A673 (cell line): ENCODE measurements around the gene PTPN12. TPM values are rescaled to one million over a fixed set of nuclear protein-coding genes. Genes with fewer than 3 reads are reported as not detected.

Experiments used
- BruUV-seq: library from RNA; stranded (reverse); fragments of 400-500 nt; replicated peaks from 2 replicates; lab custom pipeline; 2021; lab: Mats Ljungman, UMichigan
- CTCF ChIA-PET: fragments of 300-600 bp; sonication (Branson Sonifier 250); formaldehyde crosslinking; loops from one replicate; lab custom pipeline; 2022; ENCODE audit warnings: antibody characterized with exemption; lab: Charles Lee
- POLR2A ChIA-PET: fragments of 300-600 bp; sonication (Branson Sonifier 250); formaldehyde crosslinking; loops from one replicate; lab custom pipeline; 2022; ENCODE audit warnings: antibody characterized with exemption; ENCODE audit not compliant: low non-redundant PET; lab: Charles Lee
- DNase-seq: peaks from one replicate; pipeline ENCODE4 v3.0.0-alpha.2; 2015; ENCODE audit warnings: low spot score
- H3K27ac ChIP-seq: fragments of 200-600 bp; sonication (generic); 2 replicates; pipeline ENCODE4 v1.5.1; 2016; ENCODE audit warnings: mixed run types, low read depth, mild to moderate bottlenecking, mixed read lengths, antibody characterized with exemption, low read length; ENCODE audit not compliant: poor library complexity, severe bottlenecking
- H3K27me3 ChIP-seq: fragments of 200-600 bp; sonication (generic); replicated peaks from 2 replicates; pipeline ENCODE4 v1.6.1; 2017; ENCODE audit warnings: mixed run types, low read depth, mild to moderate bottlenecking, mixed read lengths, antibody characterized with exemption, low read length; ENCODE audit not compliant: insufficient read depth, poor library complexity
- H3K36me3 ChIP-seq: fragments of 200-600 bp; sonication (generic); 2 replicates; pipeline ENCODE4 v1.6.1; 2016; ENCODE audit warnings: mixed run types, mild to moderate bottlenecking, mixed read lengths, antibody characterized with exemption, low read length; ENCODE audit not compliant: insufficient read depth, poor library complexity, severe bottlenecking
- H3K4me1 ChIP-seq: fragments of 200-600 bp; sonication (generic); 2 replicates; pipeline ENCODE4 v1.6.1; 2017; ENCODE audit warnings: mixed run types, mild to moderate bottlenecking, mixed read lengths, antibody characterized with exemption, low read length; ENCODE audit not compliant: insufficient read depth, poor library complexity, severe bottlenecking
- H3K4me3 ChIP-seq: fragments of 200-600 bp; sonication (generic); 2 replicates; pipeline ENCODE4 v1.5.1; 2016; ENCODE audit warnings: low read depth, mixed run types, mild to moderate bottlenecking, mixed read lengths, low read length; ENCODE audit not compliant: poor library complexity, severe bottlenecking
- H3K9me3 ChIP-seq: fragments of 200-600 bp; sonication (generic); 2 replicates; pipeline ENCODE4 v1.6.1; 2016; ENCODE audit warnings: mixed run types, low read depth, mild to moderate bottlenecking, mixed read lengths, antibody characterized with exemption, low read length; ENCODE audit not compliant: poor library complexity, severe bottlenecking
- CTCF ChIP-seq: fragments of 300-800, 200-600 bp; sonication (generic); conservative IDR thresholded peaks from 2 replicates; pipeline ENCODE4 v1.5.1; 2017; ENCODE audit warnings: low read depth, mild to moderate bottlenecking, antibody characterized with exemption, low read length, moderate library complexity, mixed read lengths
- EZH2 ChIP-seq: fragments of 200-600 bp; sonication (generic); IDR thresholded peaks from 2 replicates; pipeline ENCODE4 v1.6.1; 2017; ENCODE audit warnings: borderline replicate concordance, low read depth, mild to moderate bottlenecking, mixed read lengths, antibody characterized with exemption, low read length; ENCODE audit not compliant: poor library complexity, severe bottlenecking
- intact Hi-C: fragments of 100-400 bp; cut with micrococcal nuclease; formaldehyde crosslinking; loops from one replicate; pipeline ENCODE4 v1.10.0; 2022; ENCODE audit not compliant: unreplicated experiment
- total RNA-seq: library from RNA; stranded (reverse); gene quantifications from 2 replicates; pipeline ENCODE4 v1.2.3, GENCODE V29; 2021

The PTPN12 gene
- total RNA-seq, 1 experiment from 2014 or later: 63.3 TPM

DNA sequence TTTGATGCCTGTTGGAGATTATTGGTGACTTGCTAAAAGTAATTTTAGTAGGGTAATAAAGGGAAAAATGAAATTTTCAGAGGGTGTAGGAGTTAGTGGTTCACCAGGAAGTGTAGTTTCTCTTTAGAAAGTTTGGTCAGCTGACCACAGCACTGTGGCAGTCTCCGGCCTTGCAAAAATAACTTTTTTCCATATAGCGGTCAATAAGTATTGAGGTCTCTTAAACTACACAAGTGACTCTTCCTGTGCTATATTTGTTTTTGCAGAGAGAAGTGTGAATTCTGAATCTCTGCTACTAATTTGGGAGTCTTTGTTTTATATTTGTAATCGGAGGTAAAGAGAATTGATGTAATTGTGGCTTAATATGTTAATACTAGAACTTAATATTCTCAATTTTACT is 24.3 kb downstream of the PTPN12 start:
- DNase-seq: no peak
- no peak overlapping the region for H3K27ac ChIP-seq
- H3K9me3 ChIP-seq: no peaks in the 10 kb centered on the region
- ChIA-PET CTCF (no interaction called here), POLR2A (no interaction called here)
- TF ChIP-seq CTCF (no peak), EZH2 (no peak)
- peaks cover 7% of the 10 kb centered on the region for H3K4me1 ChIP-seq
- H3K36me3 ChIP-seq: no peaks in the 10 kb centered on the region
- H3K4me3 ChIP-seq: no peak overlapping the region
- BruUV-seq: no TSS peak
- H3K27me3 ChIP-seq: no peaks in the 10 kb centered on the region
- intact Hi-C loops: no loop called here

DNA sequence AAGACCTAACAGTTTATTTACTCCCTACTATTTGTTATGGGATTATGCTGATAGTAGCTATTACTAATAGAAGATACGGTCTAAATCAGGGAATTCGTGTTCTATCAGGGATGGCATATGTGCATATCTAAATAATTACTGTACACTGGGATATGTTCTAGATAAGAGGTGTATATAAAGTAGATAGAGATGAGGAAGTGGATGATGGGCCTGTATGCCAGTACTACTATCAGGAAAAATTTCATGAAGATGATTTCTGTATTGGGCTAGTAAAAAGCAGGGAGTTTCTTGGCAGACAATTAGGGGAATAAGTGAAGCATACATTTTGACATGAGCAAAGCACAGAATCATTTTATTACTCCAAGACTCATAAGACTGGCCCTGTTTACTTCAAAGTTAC is 26.2 kb downstream of the PTPN12 start:
- ChIA-PET POLR2A (no interaction called here), CTCF (no interaction called here)
- H3K36me3 ChIP-seq: no peaks in the 10 kb centered on the region
- no peak for DNase-seq
- no peaks in the 10 kb centered on the region for H3K27me3 ChIP-seq
- TF ChIP-seq CTCF (no peak), EZH2 (no peak)
- H3K4me3 ChIP-seq: no peak overlapping the region
- intact Hi-C loops: no loop called here
- no peaks in the 10 kb centered on the region for H3K9me3 ChIP-seq
- peaks cover 7% of the 10 kb centered on the region for H3K4me1 ChIP-seq
- no TSS peak for BruUV-seq
- no peak overlapping the region for H3K27ac ChIP-seq

- no TSS peak for BruUV-seq
- no peaks in the 10 kb centered on the region for H3K9me3 ChIP-seq
- H3K36me3 ChIP-seq: no peaks in the 10 kb centered on the region
- no peak overlapping the region for H3K27ac ChIP-seq
- no peaks in the 10 kb centered on the region for H3K27me3 ChIP-seq
- H3K4me1 ChIP-seq: peaks cover 18% of the 10 kb centered on the region
- intact Hi-C loops: no loop called here
- DNase-seq: no peak
- TF ChIP-seq EZH2 (no peak), CTCF (no peak)
- ChIA-PET POLR2A (interaction anchor here (0.6 kb wide), 1 partner anchor 82 kb away, joined by 3 read pairs; no protein-coding TSS in a partner anchor), CTCF (no interaction called here)
- H3K4me3 ChIP-seq: no peak overlapping the region
Measured at GRCh38 chr7:77565917-77566316, 28.8 kb downstream of the PTPN12 start.
